IMR-90 (cell line): ENCODE results near the gene SLC2A14.
"Not testable (repeated sequence)": the region's sequence is repeated elsewhere in the genome, so short reads cannot be mapped to it uniquely, and the experiment has no call there.

ENCODE experiments used
- POLR2A ChIP-seq: IDR thresholded peaks from 2 replicates; pipeline ENCODE4 v1.6.1; 2012; ENCODE audit warnings: mild to moderate bottlenecking, low read depth, low read length
- RAD21 ChIP-seq: IDR thresholded peaks from 2 replicates; pipeline ENCODE4 v1.6.1; 2012; ENCODE audit warnings: low read length, improper control_type of control experiment
- TF ChIP-seq, protein P1 (sequence below): conservative IDR thresholded peaks from 2 replicates; pipeline ENCODE4 v1.5.1; 2012; ENCODE audit warnings: mild to moderate bottlenecking, low read depth, low read length, improper control_type of control experiment

DNA sequence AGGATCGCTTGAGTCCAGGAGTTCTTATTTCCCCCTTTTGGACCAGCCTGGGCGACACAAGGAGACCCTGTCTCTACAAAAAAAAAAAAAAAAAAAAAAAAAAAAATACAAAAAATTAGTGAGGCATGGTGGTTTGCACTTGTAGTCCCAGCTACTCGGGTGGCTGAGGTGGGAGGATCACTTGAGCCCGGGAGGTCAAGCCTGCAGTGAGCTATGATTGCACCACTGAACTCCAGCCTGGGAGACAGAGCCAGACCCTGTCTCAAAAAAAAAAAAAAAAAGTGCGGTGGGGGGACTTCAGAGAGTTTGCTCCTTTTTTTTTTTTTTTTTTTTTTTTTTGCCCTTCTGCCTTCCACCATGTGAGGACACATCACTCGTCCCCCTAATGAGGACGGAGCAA, 32.9 kb downstream of the SLC2A14 start:
- TF ChIP-seq POLR2A, RAD21: not testable (repeated sequence)
- TF ChIP-seq, protein P1, sequence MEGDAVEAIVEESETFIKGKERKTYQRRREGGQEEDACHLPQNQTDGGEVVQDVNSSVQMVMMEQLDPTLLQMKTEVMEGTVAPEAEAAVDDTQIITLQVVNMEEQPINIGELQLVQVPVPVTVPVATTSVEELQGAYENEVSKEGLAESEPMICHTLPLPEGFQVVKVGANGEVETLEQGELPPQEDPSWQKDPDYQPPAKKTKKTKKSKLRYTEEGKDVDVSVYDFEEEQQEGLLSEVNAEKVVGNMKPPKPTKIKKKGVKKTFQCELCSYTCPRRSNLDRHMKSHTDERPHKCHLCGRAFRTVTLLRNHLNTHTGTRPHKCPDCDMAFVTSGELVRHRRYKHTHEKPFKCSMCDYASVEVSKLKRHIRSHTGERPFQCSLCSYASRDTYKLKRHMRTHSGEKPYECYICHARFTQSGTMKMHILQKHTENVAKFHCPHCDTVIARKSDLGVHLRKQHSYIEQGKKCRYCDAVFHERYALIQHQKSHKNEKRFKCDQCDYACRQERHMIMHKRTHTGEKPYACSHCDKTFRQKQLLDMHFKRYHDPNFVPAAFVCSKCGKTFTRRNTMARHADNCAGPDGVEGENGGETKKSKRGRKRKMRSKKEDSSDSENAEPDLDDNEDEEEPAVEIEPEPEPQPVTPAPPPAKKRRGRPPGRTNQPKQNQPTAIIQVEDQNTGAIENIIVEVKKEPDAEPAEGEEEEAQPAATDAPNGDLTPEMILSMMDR: not testable (repeated sequence)
